ENCODE measurements around the gene IZUMO3. TPM values are rescaled to one million over a fixed set of nuclear protein-coding genes. Genes with fewer than 3 reads are reported as not detected.

Gene IZUMO3
- total and polyA plus RNA-seq, 2 of the 8 experiments (the other 6 are each of a cell fraction or from before 2014, with no cell fraction given): not detected

DNA sequence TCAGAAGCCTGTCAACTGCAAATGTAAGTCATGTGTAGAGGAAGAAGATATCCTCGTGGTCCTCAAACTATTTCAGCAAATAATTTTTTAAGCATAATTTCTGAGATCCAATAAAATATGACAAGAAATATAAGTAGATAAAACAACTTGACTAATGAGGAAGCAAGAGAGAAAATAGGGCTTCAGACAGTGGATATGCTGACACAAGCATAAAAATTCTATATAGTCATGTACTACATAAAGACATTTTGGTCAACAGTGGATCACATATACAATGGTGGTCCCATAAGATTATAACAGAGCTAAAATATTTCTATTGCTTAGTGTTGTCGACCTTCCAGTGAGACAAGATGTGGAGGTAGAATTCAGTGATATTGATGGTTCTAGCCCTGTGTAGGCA is 42.2 kb upstream of the IZUMO3 start:
- H3K18ac ChIP-seq (ENCODE audit: extremely low read depth, low read length): no peak overlapping the region
- H3K4me2 ChIP-seq (ENCODE audit: insufficient read depth in 1 of 2, low read depth in 2 of 2, low read length in 2 of 2): no peak overlapping the region
- no peak overlapping the region for H3K4ac ChIP-seq (replicated peaks; ENCODE audit: insufficient read length, low read depth, low read length)
- H2BK20ac ChIP-seq (ENCODE audit: low read length): no peak overlapping the region
- H3K27me3 ChIP-seq (replicated peaks in 1 of 4; ENCODE audit: control insufficient read depth in 3 of 4, extremely low read depth in 1 of 4, insufficient read depth in 3 of 4, low read length in 3 of 4): no peaks in the 10 kb centered on the region
- no peak overlapping the region for H2AK5ac ChIP-seq (ENCODE audit: low read depth, low read length)
- ChIA-PET CTCF (ENCODE audit: partially characterized antibody) (interaction anchor here (0.6 kb wide), 1 partner anchor 22 kb away, joined by 3 read pairs; no protein-coding TSS in a partner anchor), POLR2A (ENCODE audit: partially characterized antibody) (no interaction called here)
- no peak for DNase-seq (ENCODE audit: low read depth in 1 of 2, low spot score in 2 of 2)
- H2BK120ac ChIP-seq (replicated peaks; ENCODE audit: low read depth, low read length): no peak overlapping the region
- H2BK12ac ChIP-seq (ENCODE audit: low read depth, low read length): no peak overlapping the region
- no peak overlapping the region for H4K8ac ChIP-seq (ENCODE audit: extremely low read depth, insufficient read depth, low read length)
- no peak overlapping the region for H3K27ac ChIP-seq (ENCODE audit: low read depth, low read length)
- H4K91ac ChIP-seq (replicated peaks; ENCODE audit: insufficient read length, low read length): no peak overlapping the region
- H3K23ac ChIP-seq (ENCODE audit: insufficient read length): no peak overlapping the region
- H3K79me2 ChIP-seq (ENCODE audit: control insufficient read depth in 1 of 2, insufficient read depth in 2 of 2, low read length in 2 of 2): no peaks in the 10 kb centered on the region
- H3K4me1 ChIP-seq (replicated peaks in 1 of 4; ENCODE audit: control insufficient read depth in 3 of 4, insufficient read depth in 4 of 4, low read length in 3 of 4): peaks cover 0 to 2% (median 0%) of the 10 kb centered on the region in 4 experiments; a peak in 3 of 7 replicates
- H2AFZ ChIP-seq (ENCODE audit: low read length): no peak overlapping the region
- H3K9me3 ChIP-seq (ENCODE audit: insufficient read depth in 2 of 2, low read depth in 1 of 2, low read length in 1 of 2): 0 out of 4 replicates have a peak, but pooled peaks cover 0 to 3% of the 10 kb centered on the region in 2 experiments
- H3K23me2 ChIP-seq (ENCODE audit: low read depth, low read length): no peaks in the 10 kb centered on the region
- no peak overlapping the region for H3K4me3 ChIP-seq (ENCODE audit: extremely low read depth in 1 of 4, insufficient read depth in 2 of 4, low read depth in 3 of 4, low read length in 4 of 4)
- no peak overlapping the region for H3K56ac ChIP-seq (replicated peaks; ENCODE audit: insufficient read length, low read depth, low read length)
- no peaks in the 10 kb centered on the region for H3K79me1 ChIP-seq (ENCODE audit: low read depth, low read length)
- no peaks in the 10 kb centered on the region for H4K20me1 ChIP-seq (replicated peaks in 1 of 2; ENCODE audit: control insufficient read depth in 1 of 2, insufficient read depth in 2 of 2, low read length in 2 of 2)
- no peak overlapping the region for H4K5ac ChIP-seq (ENCODE audit: insufficient read length, low read depth, low read length)
- H3K36me3 ChIP-seq (ENCODE audit: control insufficient read depth in 2 of 4, insufficient read depth in 4 of 4, low read length in 3 of 4): no peaks in the 10 kb centered on the region
- no peak overlapping the region for H3K9ac ChIP-seq (replicated peaks in 1 of 4; ENCODE audit: extremely low read depth in 1 of 4, low read depth in 3 of 4, low read length in 3 of 4)
- H3K14ac ChIP-seq (ENCODE audit: insufficient read length): no peak overlapping the region
- 89% methylated on average over 2 of the region's 2 CpGs; no CpG with 5 or more reads in 1 of the 2 experiments for WGBS, 2 experiments (ENCODE audit: extremely low coverage in 1 of 2, insufficient coverage in 1 of 2, insufficient read length in 1 of 2, insufficient replicate concordance in 2 of 2, low coverage in 1 of 2, low lambda C conversion rate in 2 of 2, missing lambda C conversion rate in 1 of 2)
- TF ChIP-seq EP300 (IDR thresholded peaks at IDR 0.05; ENCODE audit: borderline replicate concordance in 1 of 2, low read depth in 2 of 2, low read length in 2 of 2) (no peak), SRF (IDR thresholded peaks at IDR 0.05; ENCODE audit: low read depth, low read length) (no peak), JUND (IDR thresholded peaks at IDR 0.05; ENCODE audit: low read length) (no peak), TBP (IDR thresholded peaks at IDR 0.05; ENCODE audit: low read depth, low read length) (no peak), TAF7 (optimal IDR thresholded peaks at IDR 0.05; ENCODE audit: borderline replicate concordance, low read depth, low read length) (no peak), KDM4A (IDR thresholded peaks at IDR 0.05; ENCODE audit: low read depth, low read length, severe bottlenecking) (no peak), TEAD4 (IDR thresholded peaks at IDR 0.05; ENCODE audit: low read depth, low read length) (no peak)
- TF ChIP-seq, protein P1, sequence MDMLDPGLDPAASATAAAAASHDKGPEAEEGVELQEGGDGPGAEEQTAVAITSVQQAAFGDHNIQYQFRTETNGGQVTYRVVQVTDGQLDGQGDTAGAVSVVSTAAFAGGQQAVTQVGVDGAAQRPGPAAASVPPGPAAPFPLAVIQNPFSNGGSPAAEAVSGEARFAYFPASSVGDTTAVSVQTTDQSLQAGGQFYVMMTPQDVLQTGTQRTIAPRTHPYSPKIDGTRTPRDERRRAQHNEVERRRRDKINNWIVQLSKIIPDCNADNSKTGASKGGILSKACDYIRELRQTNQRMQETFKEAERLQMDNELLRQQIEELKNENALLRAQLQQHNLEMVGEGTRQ (IDR thresholded peaks at IDR 0.05; ENCODE audit: low read length): no peak
- TF ChIP-seq, protein P2, sequence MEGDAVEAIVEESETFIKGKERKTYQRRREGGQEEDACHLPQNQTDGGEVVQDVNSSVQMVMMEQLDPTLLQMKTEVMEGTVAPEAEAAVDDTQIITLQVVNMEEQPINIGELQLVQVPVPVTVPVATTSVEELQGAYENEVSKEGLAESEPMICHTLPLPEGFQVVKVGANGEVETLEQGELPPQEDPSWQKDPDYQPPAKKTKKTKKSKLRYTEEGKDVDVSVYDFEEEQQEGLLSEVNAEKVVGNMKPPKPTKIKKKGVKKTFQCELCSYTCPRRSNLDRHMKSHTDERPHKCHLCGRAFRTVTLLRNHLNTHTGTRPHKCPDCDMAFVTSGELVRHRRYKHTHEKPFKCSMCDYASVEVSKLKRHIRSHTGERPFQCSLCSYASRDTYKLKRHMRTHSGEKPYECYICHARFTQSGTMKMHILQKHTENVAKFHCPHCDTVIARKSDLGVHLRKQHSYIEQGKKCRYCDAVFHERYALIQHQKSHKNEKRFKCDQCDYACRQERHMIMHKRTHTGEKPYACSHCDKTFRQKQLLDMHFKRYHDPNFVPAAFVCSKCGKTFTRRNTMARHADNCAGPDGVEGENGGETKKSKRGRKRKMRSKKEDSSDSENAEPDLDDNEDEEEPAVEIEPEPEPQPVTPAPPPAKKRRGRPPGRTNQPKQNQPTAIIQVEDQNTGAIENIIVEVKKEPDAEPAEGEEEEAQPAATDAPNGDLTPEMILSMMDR (IDR thresholded peaks at IDR 0.05; ENCODE audit: control extremely low read depth in 1 of 3, insufficient read depth in 1 of 3, low read depth in 1 of 3, low read length in 3 of 3): no peak
- FAIRE-seq: no peak
- H2BK5ac ChIP-seq (ENCODE audit: low read depth, low read length): no peak overlapping the region
- H2BK15ac ChIP-seq (ENCODE audit: low read length): no peak overlapping the region
